ENCODE data around the gene GAPDHS. TPM values are rescaled to one million over a fixed set of nuclear protein-coding genes. Genes with fewer than 3 reads are reported as not detected.

GAPDHS gene
- total RNA-seq, 1 experiment from 2014 or later: not detected

DNA sequence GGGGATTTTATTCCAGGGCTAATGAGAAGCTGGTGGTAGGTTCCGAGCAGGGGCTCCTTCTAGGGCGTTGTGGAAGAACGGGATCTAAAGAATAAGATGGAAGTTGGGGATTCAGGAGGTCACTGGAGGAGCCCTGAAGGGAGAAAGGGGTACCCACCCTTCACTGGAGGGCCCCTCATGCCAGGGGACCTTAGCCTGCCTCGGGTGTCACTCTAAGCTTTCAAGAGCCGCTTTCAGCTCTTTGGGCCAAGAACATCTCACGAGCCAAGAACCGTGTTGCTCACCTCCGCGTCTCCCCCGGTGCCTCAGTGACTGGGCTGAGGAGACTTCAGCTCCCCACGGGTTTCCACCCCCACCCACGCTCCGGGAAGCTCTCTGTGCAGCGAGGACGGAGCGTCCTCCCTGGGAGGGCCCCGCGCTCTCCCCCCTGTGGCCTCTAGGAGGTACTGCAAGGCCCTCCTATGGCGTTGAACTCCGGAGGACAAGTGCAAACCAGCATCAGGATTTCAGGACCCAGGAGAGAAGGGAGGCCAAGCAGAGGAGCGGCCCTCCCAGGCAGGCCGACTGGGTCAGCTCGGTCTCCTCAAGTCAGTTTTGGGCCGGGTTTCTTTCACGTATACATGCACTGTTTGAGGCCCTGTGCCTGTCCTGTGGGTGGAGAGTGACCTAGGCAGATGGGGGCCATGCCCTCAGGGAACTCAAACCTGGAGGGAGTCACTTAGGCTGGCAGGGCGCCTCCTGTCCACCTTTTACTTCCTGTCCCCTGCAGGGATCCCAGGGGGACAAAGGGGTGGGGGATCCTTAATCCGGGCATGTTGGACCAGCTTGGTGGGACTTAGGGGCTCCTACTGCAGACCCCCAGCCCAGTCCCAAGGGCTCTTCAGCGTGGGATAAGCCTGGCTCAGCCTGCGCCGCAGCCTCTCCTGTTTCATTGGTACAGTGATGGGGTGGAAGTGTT lies 37.9 kb upstream of the GAPDHS start:
- peak overlapping the region; percentile 39; the same call in 1 of the 2 replicates for H2AFZ ChIP-seq (ENCODE audit: low read length)

GRCh38 chr19:35497406-35497805 lies 35.9 kb upstream of the GAPDHS start:
- H3K36me3 ChIP-seq (ENCODE audit: insufficient read depth, low read length): no peaks in the 10 kb centered on the region
- H3K9me2 ChIP-seq (replicated peaks; ENCODE audit: insufficient read depth, low read length): no peaks in the 10 kb centered on the region
- H3K27ac ChIP-seq (ENCODE audit: low read length): no peak overlapping the region
- no peak overlapping the region for H2AFZ ChIP-seq (ENCODE audit: low read length)
- H3K27me3 ChIP-seq (ENCODE audit: low read length): no peaks in the 10 kb centered on the region
- DNase-seq: peak; percentile 32
- no peaks in the 10 kb centered on the region for H4K20me1 ChIP-seq (ENCODE audit: insufficient read depth, low read depth, low read length)
- H3K4me1 ChIP-seq (ENCODE audit: low read length): peaks cover 36% of the 10 kb centered on the region
- no peaks in the 10 kb centered on the region for H3K79me2 ChIP-seq (ENCODE audit: low read length)
- H3K4me2 ChIP-seq (ENCODE audit: low read depth, low read length, poor library complexity, severe bottlenecking): no peak overlapping the region
- no peak overlapping the region for H3K4me3 ChIP-seq (ENCODE audit: low read length)
- H3K9me3 ChIP-seq (ENCODE audit: low read length): no peaks in the 10 kb centered on the region
- no peak overlapping the region for H3K9ac ChIP-seq (ENCODE audit: low read length)

More for the DNA sequence above, 37.9 kb upstream of the GAPDHS start:
- Histone ChIP-seq H3K9me2 (replicated peaks; ENCODE audit: insufficient read depth, low read length) (no peaks in the 10 kb centered on the region), H4K20me1 (ENCODE audit: insufficient read depth, low read depth, low read length) (no peaks in the 10 kb centered on the region), H3K4me2 (ENCODE audit: low read depth, low read length, poor library complexity, severe bottlenecking) (peak overlapping the region; percentile 42), H3K36me3 (ENCODE audit: insufficient read depth, low read length) (no peaks in the 10 kb centered on the region), H3K79me2 (ENCODE audit: low read length) (no peaks in the 10 kb centered on the region), H3K9ac (ENCODE audit: low read length) (peak overlapping the region; percentile 13), H3K4me3 (ENCODE audit: low read length) (peak overlapping the region; percentile 24; the same call in 1 of the 2 replicates), H3K27ac (ENCODE audit: low read length) (no peak overlapping the region), H3K9me3 (ENCODE audit: low read length) (no peaks in the 10 kb centered on the region), H3K27me3 (ENCODE audit: low read length) (no peaks in the 10 kb centered on the region), H3K4me1 (ENCODE audit: low read length) (peaks cover 15% of the 10 kb centered on the region)
- DNase-seq: peak; percentile 86

DNA sequence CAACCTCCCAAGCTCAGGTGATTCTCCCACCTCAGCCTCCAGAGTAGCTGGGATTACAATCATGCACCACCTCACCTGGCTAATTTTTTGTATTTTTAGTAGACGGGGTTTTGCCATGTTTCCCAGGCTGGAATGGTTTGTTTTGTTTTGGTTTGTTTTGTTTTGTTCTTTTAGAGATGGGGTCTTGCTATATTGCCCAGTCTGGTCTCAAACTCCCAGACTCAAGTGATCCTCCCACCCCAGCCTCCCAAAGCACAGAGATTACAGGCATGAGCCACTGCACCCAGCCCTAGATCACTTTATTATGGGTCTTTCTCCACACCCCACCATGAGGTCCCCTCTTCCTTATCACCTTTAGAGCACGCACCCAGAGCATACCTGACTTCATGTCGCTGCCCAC lies 35.0 kb upstream of the GAPDHS start:
- Histone ChIP-seq H3K79me2 (ENCODE audit: low read length) (no peaks in the 10 kb centered on the region), H4K20me1 (ENCODE audit: insufficient read depth, low read depth, low read length) (no peaks in the 10 kb centered on the region), H3K9me3 (ENCODE audit: low read length) (no peaks in the 10 kb centered on the region), H3K27ac (ENCODE audit: low read length) (no peak overlapping the region), H3K9ac (ENCODE audit: low read length) (no peak overlapping the region), H3K4me2 (ENCODE audit: low read depth, low read length, poor library complexity, severe bottlenecking) (no peak overlapping the region), H3K4me3 (ENCODE audit: low read length) (no peak overlapping the region), H3K9me2 (replicated peaks; ENCODE audit: insufficient read depth, low read length) (no peaks in the 10 kb centered on the region), H3K36me3 (ENCODE audit: insufficient read depth, low read length) (no peaks in the 10 kb centered on the region), H3K27me3 (ENCODE audit: low read length) (no peaks in the 10 kb centered on the region), H3K4me1 (ENCODE audit: low read length) (peaks cover 43% of the 10 kb centered on the region), H2AFZ (ENCODE audit: low read length) (no peak overlapping the region)
- peak; percentile 12 for DNase-seq

DNA sequence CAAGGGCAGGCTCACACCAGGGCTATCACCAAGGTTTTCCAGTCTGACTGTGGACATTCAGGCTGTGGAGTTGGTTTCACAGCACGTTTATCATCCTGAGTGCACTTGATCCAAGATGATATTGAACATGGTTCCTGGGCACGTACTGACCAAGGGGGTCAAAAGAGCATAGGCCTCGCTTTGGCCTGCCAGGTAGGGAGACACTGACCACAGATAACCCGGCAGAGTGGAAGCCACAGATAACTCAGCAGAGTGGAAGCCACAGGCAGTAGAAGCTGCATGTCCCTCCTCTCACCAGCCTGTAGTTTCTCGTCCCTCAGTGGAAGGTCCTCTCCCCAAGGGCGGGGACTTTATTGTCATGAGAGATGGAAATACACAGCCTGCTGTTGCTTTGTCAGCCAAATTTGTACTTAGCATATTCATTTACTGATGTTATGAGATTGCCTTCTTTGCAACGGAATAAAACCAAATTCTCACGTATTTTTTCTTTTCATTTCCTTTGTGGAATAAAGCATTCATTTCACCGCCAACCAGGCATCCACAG lies 34.2 kb upstream of the GAPDHS start:
- Histone ChIP-seq H3K9me3 (ENCODE audit: low read length) (no peaks in the 10 kb centered on the region), H3K9me2 (replicated peaks; ENCODE audit: insufficient read depth, low read length) (no peaks in the 10 kb centered on the region), H3K79me2 (ENCODE audit: low read length) (no peaks in the 10 kb centered on the region), H3K27me3 (ENCODE audit: low read length) (no peaks in the 10 kb centered on the region), H3K27ac (ENCODE audit: low read length) (no peak overlapping the region), H3K4me2 (ENCODE audit: low read depth, low read length, poor library complexity, severe bottlenecking) (no peak overlapping the region), H3K4me1 (ENCODE audit: low read length) (peaks cover 43% of the 10 kb centered on the region), H4K20me1 (ENCODE audit: insufficient read depth, low read depth, low read length) (no peaks in the 10 kb centered on the region), H3K4me3 (ENCODE audit: low read length) (no peak overlapping the region), H2AFZ (ENCODE audit: low read length) (no peak overlapping the region), H3K9ac (ENCODE audit: low read length) (no peak overlapping the region), H3K36me3 (ENCODE audit: insufficient read depth, low read length) (no peaks in the 10 kb centered on the region)
- no peak for DNase-seq

DNA sequence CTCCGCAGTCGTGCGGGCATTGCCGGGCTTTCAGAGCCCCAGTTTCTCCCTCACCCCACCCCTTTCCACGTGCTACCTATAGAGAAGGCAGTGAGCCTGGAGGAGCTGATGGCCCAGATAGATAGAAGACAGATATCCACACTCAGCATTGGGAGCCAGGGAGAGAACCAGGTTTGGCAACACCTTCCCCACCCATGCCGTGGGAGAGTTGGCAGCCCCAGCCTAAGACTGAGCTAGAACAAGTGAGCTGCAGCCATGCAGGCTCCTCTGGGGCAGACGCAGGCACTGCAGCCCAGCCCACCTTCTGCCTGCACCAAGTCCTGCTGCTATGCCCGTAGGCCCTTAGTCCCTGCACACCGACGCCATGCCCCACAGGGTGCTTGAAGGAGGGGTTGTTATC lies 32.6 kb upstream of the GAPDHS start:
- Histone ChIP-seq H3K4me3 (ENCODE audit: low read length) (no peak overlapping the region), H3K9ac (ENCODE audit: low read length) (0 out of 2 replicates have a peak overlapping the region, but pooled peaks have one; percentile 5), H3K9me3 (ENCODE audit: low read length) (no peaks in the 10 kb centered on the region), H4K20me1 (ENCODE audit: insufficient read depth, low read depth, low read length) (no peaks in the 10 kb centered on the region), H3K27ac (ENCODE audit: low read length) (no peak overlapping the region), H3K27me3 (ENCODE audit: low read length) (no peaks in the 10 kb centered on the region), H3K9me2 (replicated peaks; ENCODE audit: insufficient read depth, low read length) (no peaks in the 10 kb centered on the region), H2AFZ (ENCODE audit: low read length) (no peak overlapping the region), H3K4me2 (ENCODE audit: low read depth, low read length, poor library complexity, severe bottlenecking) (no peak overlapping the region), H3K4me1 (ENCODE audit: low read length) (peaks cover 32% of the 10 kb centered on the region), H3K79me2 (ENCODE audit: low read length) (no peaks in the 10 kb centered on the region), H3K36me3 (ENCODE audit: insufficient read depth, low read length) (no peaks in the 10 kb centered on the region)
- no peak for DNase-seq

- Histone ChIP-seq H3K4me2 (ENCODE audit: low read depth, low read length, poor library complexity, severe bottlenecking) (peak overlapping the region; percentile 56), H4K20me1 (ENCODE audit: insufficient read depth, low read depth, low read length) (no peaks in the 10 kb centered on the region), H3K27me3 (ENCODE audit: low read length) (no peaks in the 10 kb centered on the region), H3K79me2 (ENCODE audit: low read length) (no peaks in the 10 kb centered on the region), H3K4me3 (ENCODE audit: low read length) (no peak overlapping the region), H3K9me3 (ENCODE audit: low read length) (no peaks in the 10 kb centered on the region), H3K9me2 (replicated peaks; ENCODE audit: insufficient read depth, low read length) (no peaks in the 10 kb centered on the region), H3K27ac (ENCODE audit: low read length) (no peak overlapping the region), H3K9ac (ENCODE audit: low read length) (0 out of 2 replicates have a peak overlapping the region, but pooled peaks have one; percentile 5), H3K4me1 (ENCODE audit: low read length) (peaks cover 32% of the 10 kb centered on the region), H3K36me3 (ENCODE audit: insufficient read depth, low read length) (no peaks in the 10 kb centered on the region), H2AFZ (ENCODE audit: low read length) (no peak overlapping the region)
- peak; percentile 53 for DNase-seq
These were observed 31.6 kb upstream of the GAPDHS start for GRCh38 chr19:35501684-35502083.

DNA sequence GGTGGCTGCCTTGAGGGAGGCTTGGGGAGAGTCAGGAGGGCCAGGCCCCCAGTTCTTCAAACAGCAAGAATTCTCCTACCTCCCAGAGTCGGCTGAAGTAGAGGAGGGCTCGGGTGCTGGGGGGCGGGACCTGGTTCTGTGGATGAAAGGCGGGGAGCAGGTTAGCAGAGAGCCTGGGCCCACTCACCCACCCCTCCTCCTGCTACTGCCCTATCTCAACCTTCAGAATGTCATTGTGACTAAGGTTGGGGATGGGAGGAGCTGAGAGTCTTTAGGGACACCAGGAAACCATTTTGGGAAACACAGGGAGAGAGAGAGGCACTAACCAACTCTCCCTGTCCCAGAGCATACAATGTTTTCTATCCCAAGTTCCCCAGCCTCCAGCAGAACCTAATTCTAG lies 30.5 kb upstream of the GAPDHS start:
- peaks cover 32% of the 10 kb centered on the region for H3K4me1 ChIP-seq (ENCODE audit: low read length)
- H3K9ac ChIP-seq (ENCODE audit: low read length): no peak overlapping the region
- H3K9me3 ChIP-seq (ENCODE audit: low read length): no peaks in the 10 kb centered on the region
- H3K27me3 ChIP-seq (ENCODE audit: low read length): no peaks in the 10 kb centered on the region
- H3K36me3 ChIP-seq (ENCODE audit: insufficient read depth, low read length): no peaks in the 10 kb centered on the region
- no peak overlapping the region for H3K4me2 ChIP-seq (ENCODE audit: low read depth, low read length, poor library complexity, severe bottlenecking)
- DNase-seq: no peak
- no peaks in the 10 kb centered on the region for H4K20me1 ChIP-seq (ENCODE audit: insufficient read depth, low read depth, low read length)
- no peak overlapping the region for H3K27ac ChIP-seq (ENCODE audit: low read length)
- no peak overlapping the region for H3K4me3 ChIP-seq (ENCODE audit: low read length)
- no peaks in the 10 kb centered on the region for H3K9me2 ChIP-seq (replicated peaks; ENCODE audit: insufficient read depth, low read length)
- H2AFZ ChIP-seq (ENCODE audit: low read length): no peak overlapping the region
- H3K79me2 ChIP-seq (ENCODE audit: low read length): no peaks in the 10 kb centered on the region

GRCh38 chr19:35506011-35506410 lies 27.2 kb upstream of the GAPDHS start:
- DNase-seq: no peak
- Histone ChIP-seq H3K4me1 (ENCODE audit: low read length) (peaks cover 28% of the 10 kb centered on the region), H3K4me2 (ENCODE audit: low read depth, low read length, poor library complexity, severe bottlenecking) (no peak overlapping the region), H3K9me3 (ENCODE audit: low read length) (no peaks in the 10 kb centered on the region), H3K9me2 (replicated peaks; ENCODE audit: insufficient read depth, low read length) (no peaks in the 10 kb centered on the region), H2AFZ (ENCODE audit: low read length) (no peak overlapping the region), H3K9ac (ENCODE audit: low read length) (no peak overlapping the region), H3K27ac (ENCODE audit: low read length) (no peak overlapping the region), H3K27me3 (ENCODE audit: low read length) (no peaks in the 10 kb centered on the region), H3K79me2 (ENCODE audit: low read length) (no peaks in the 10 kb centered on the region), H4K20me1 (ENCODE audit: insufficient read depth, low read depth, low read length) (peaks cover 4% of the 10 kb centered on the region; the same call in 1 of the 2 replicates), H3K36me3 (ENCODE audit: insufficient read depth, low read length) (no peaks in the 10 kb centered on the region), H3K4me3 (ENCODE audit: low read length) (no peak overlapping the region)
